NCI-H2227 (cell line): ENCODE data around the gene SHD.
A peak's percentile ranks its signal among the peaks of the same experiment; 100 is the strongest.
"Not testable (repeated sequence)": the region's sequence is repeated elsewhere in the genome, so short reads cannot be mapped to it uniquely, and the experiment has no call there.

Experiments used
- DNase-seq: peaks from one replicate; lab custom pipeline; 2025; ENCODE audit not compliant: unreplicated experiment; lab: John Stamatoyannopoulos, UW

SHD gene, protein sequence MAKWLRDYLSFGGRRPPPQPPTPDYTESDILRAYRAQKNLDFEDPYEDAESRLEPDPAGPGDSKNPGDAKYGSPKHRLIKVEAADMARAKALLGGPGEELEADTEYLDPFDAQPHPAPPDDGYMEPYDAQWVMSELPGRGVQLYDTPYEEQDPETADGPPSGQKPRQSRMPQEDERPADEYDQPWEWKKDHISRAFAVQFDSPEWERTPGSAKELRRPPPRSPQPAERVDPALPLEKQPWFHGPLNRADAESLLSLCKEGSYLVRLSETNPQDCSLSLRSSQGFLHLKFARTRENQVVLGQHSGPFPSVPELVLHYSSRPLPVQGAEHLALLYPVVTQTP

DNA sequence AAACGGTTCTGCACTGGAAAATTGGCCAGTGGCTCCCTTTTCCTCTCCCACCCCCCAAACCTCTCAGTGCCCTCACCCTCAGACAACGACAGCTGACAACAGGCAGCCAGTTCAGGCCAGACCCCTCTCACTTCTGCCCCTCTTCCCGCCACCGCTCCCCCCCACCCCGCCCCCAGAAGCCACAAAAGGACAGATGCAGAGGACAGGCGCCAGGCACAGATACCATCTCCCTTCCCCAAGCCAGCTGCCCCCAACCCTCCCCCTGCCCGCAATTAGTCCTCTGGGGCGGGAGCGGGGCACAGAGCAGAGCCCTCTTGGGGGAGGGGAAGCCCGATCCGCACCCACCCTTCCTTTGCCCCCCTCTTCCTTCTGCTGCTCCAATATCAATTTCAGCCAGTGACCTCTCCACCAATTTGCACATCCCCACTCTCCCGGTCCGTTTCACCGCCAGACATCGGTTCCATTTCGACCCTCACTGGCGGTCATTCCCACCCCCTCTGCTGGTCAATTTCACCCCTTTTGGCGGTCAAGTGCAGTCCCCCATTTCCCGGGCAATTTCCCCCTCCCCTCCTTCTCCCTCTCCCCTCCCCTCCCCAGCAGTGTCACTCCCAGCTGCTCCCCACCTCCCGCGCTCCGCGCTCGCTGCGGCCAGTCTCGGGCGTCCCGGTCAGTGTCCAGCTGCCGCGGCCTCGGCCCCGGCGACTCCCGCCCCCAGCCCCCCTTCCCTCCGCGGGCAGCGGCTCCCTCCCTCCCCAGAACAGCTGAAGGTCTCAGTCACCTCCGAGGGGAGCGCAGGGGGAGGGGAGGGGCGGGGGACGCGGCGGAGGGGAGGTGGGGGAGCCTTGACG, at the start of gene SHD:
SHD (plus strand) TSS at position 848 of the 848 bp plus-strand sequence. CDS start 798 bp downstream, outside the sequence.
- no peak for DNase-seq

DNA sequence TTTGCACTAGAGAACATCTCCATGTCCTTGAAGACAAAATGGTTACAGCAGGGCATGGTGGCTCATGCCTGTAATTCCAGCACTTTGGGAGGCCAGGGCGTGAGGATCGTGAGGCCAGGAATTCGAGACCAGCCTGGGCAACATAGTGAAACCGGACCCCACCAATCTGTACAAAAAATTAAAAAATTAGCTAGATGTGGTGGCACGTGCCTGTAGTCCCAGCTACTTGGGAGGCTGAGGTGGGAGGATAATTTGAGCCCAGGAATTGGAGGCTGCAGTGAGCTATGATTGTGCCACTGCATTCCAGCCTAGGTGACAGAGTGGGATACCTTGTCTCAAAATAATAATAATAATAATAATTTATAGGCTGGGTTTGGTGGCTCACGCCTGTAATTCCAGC, 48.8 kb upstream of the SHD start:
- DNase-seq = not testable (repeated sequence)

GRCh38 chr19:4231521-4231920, 47.5 kb upstream of the SHD start:
- not testable (repeated sequence) for DNase-seq

GRCh38 chr19:4232139-4232538, 46.9 kb upstream of the SHD start:
- not testable (repeated sequence) for DNase-seq

GRCh38 chr19:4232614-4233281, 46.3 kb upstream of the SHD start:
- DNase-seq = no peak

GRCh38 chr19:4233282-4233853, 45.7 kb upstream of the SHD start:
- DNase-seq = peak; percentile 63

GRCh38 chr19:4234142-4234861, 44.8 kb upstream of the SHD start:
- DNase-seq = no peak

DNA sequence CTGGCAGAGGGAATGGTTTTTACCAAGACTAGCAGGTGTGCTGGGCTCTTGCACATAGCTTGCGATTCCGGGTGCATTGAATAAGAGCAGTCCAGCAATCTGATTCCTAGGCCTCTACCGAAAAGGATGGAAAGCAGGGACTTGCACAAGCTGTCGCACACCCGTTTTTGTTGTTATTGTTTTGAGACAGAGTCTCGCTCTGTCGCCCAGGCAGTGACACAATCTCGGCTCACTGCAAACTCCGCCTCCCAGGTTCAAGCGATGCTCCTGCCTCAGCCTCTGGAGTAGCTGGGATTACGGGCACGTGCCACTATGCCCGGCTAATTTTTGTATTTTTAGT, 44.2 kb upstream of the SHD start:
- DNase-seq = no peak

DNA sequence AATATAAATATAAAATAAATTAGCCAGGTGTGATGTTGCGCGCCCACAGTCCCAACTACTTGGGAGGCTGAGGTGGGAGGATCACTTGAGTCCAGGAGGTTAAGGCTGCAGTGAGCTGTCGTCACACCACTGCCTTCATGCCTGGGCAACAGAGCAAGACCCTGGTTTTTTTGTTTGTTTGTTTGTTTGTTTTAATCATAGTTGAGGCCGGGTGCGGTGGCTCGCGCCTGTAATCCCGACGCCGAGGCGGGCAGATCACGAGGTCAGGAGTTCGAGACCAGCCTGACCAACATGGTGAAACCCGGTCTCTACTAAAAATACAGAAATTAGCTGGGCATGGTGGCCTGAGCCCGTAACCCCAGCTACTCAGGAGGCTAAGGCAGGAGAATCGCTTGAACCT, 41.6 kb upstream of the SHD start:
- DNase-seq = not testable (repeated sequence)

DNA sequence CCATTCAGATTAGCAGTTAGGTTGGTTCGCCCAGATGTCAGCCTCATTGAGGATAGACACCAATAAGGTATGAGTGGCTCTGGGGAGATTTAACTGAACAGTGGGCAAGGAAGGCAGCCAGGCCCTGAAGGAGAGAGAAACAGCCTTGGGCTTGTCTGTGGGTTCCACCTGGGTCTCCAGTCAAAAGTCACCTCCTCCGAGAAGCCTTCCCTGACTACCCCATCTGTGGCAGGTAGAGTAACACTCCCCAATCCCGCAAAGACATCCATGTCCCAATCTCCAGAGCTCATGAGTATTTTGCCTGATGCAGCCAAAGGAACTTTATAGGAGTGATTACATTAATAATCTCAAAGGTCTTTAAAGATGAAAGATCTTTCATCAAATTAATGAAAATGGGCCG, 40.2 kb upstream of the SHD start:
- DNase-seq = no peak

DNA sequence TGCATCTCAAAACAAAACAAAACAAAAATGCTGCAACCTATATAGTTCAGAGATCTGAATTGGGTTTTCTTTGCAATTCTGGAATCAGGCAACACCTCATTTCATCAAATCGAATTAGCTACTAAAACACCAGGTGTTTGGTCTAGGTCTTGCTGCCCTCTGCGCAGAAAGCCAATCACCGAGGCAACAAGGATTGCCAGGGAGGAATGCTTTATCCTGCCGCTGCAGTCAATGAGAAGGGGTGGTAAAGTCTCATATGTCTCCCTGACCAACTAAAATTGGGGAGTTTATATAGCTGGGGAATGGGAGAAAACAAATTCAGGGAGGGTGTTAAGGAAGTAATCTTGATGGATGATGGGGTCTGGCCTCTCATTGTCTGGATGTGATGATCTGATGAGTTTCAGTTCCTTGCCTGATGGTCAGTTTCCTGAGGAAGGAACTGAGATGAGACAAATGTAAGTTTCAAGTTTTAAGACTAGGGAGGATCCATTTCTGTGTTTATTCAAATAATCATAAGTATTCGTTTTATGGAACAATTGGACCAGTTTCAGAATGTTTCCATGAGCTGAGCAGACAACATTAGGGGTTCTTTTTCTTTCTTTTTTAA, 37.1 kb upstream of the SHD start:
- no peak for DNase-seq

- not testable (repeated sequence) for DNase-seq
Measured at GRCh38 chr19:4245938-4246337, 33.1 kb upstream of the SHD start.

- peak; percentile 98 for DNase-seq
Measured at GRCh38 chr19:4246767-4247593, 32.1 kb upstream of the SHD start, which contains the start of gene YJU2. YJU2 (plus strand) TSS chr19:4247080; CDS start chr19:4247147, 67 bp downstream.

- no peak for DNase-seq
Measured at GRCh38 chr19:4256563-4256962, 22.5 kb upstream of the SHD start.

DNA sequence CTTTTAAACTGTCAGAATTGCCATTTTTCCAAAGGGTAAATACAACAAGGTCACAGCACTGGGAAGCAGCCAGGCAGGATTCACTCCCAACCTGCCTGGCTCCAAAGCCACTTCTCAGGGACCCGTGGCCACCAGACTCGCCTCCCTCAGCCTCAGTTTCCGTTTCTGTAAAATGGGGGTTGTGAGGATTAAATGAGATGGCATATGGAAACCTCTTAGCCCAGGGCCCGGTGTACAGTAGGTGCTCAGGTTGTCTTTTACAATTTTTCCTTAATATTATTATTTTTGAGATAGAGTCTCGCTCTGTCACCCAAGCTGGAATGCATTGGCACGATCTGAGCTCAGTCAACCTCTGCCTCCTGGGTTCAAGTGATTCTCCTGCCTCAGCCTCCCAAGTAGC, 22.0 kb upstream of the SHD start:
- DNase-seq = no peak

- no peak for DNase-seq
Measured at GRCh38 chr19:4258181-4258580, 20.9 kb upstream of the SHD start.

GRCh38 chr19:4260613-4261191, 18.4 kb upstream of the SHD start:
- no peak for DNase-seq

GRCh38 chr19:4264812-4265211, 14.3 kb upstream of the SHD start:
- DNase-seq = no peak
